Body of pancreas (tissue), 4 donors: ENCODE results near the gene VWC2L.

ENCODE experiments used
- POLR2A ChIP-seq, 3 donors: fragments of 450-650 bp; IDR thresholded peaks; one replicate each; pipeline ENCODE4 v1.6.1; 2016; ENCODE audit warnings: antibody characterized with exemption in 3 of 3, mild to moderate bottlenecking in 2 of 3
- TF ChIP-seq, protein P1 (sequence below), 7 experiments: fragments of 450-650 bp in 4 of 7; fragments of 200-600 bp in 3 of 7; sonication (generic) in 3 of 7; IDR thresholded peaks; one replicate each; pipeline ENCODE4 v1.5.1; 2016 to 2019; ENCODE audit warnings: antibody characterized with exemption in 7 of 7

DNA sequence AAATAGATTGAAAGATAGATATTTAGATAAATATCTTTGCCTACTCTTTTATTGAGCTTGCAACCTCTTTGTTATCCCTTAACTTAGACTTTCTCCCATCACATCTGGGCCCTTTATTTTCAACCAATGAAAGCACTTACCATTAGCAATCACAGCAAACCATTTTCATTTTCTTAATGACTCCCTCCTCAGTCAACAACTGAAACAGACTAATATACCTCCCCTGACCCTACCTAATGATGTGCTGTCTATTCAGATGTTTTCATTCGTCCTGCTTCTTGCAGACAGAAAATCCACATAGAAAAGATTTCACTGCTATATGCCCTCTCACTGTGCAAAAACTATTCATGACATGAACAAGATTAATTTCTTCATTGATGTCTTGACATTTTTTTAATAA is 154.4 kb downstream of the VWC2L start:
- TF ChIP-seq, protein P1, sequence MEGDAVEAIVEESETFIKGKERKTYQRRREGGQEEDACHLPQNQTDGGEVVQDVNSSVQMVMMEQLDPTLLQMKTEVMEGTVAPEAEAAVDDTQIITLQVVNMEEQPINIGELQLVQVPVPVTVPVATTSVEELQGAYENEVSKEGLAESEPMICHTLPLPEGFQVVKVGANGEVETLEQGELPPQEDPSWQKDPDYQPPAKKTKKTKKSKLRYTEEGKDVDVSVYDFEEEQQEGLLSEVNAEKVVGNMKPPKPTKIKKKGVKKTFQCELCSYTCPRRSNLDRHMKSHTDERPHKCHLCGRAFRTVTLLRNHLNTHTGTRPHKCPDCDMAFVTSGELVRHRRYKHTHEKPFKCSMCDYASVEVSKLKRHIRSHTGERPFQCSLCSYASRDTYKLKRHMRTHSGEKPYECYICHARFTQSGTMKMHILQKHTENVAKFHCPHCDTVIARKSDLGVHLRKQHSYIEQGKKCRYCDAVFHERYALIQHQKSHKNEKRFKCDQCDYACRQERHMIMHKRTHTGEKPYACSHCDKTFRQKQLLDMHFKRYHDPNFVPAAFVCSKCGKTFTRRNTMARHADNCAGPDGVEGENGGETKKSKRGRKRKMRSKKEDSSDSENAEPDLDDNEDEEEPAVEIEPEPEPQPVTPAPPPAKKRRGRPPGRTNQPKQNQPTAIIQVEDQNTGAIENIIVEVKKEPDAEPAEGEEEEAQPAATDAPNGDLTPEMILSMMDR (IDR thresholded peaks at IDR 0.05), result no peak
- no peak for TF ChIP-seq POLR2A (IDR thresholded peaks at IDR 0.05)
